NCI-H226 (cell line): Measurements from ENCODE around the gene DKK2.

ENCODE experiments used
- DNase-seq: peaks from one replicate; pipeline ENCODE4 v3.0.0-alpha.2; 2015

DKK2 gene, protein sequence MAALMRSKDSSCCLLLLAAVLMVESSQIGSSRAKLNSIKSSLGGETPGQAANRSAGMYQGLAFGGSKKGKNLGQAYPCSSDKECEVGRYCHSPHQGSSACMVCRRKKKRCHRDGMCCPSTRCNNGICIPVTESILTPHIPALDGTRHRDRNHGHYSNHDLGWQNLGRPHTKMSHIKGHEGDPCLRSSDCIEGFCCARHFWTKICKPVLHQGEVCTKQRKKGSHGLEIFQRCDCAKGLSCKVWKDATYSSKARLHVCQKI

DNA sequence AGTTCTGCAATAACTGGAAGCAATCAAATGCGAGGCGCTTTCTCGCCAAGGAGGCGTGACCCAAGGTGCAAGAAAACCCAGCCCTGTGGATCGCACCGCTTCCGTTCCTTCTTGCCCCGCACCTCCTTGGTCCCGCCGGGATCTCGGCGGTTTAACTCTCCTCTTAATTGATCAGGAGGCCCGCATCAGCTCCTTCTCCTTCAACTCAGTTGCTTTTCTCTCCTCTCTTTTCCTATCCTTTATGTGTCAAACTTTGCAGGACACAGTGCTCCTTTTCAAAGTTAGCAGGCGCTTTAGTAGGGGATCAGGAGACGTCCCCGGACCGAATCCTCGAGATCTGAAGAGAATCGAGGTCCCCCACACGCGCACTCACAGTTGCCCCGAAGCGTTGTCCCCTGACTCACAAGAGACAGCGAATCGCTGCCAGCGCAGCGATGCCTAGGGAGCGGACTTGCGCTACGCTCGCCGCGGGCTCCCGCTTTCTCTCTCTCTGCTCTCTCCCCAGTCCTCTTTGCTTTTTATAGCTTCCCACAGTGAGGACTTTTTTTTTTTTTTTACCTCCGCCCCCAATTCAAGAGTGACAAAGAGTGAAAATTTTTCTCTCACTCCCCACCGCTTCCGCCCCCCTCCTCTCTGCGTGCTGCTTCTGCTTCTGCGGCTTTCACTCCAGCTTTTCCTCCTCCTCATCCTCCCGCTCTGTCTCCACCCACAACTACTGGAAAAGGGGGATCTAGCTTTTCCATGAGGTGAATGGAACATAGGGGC lies at the start of gene DKK2:
Gene DKK2 (minus strand): TSS at position 495 of the 765 bp plus-strand sequence. CDS start 722 bp downstream, outside the sequence.
- peak; percentile 23 for DNase-seq

DNA sequence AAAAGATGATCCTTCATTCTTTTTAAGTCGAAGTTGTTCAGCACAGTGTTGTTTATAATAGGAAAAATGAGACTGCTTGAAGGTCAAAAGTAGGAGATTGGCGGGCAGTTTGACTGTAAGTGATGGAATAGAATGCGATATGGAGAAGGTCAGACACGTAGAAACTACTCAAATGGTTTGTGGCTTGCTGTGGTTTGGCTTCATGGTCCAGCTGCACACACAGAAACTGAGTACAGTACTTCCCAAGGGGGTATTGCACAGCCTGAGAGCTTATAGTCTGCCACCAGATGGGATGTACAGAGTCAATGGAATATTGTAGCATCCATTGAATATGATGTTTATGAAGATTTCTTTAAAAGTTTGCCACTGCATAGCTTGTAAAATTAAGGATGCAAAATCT lies 41.1 kb upstream of the DKK2 start:
- no peak for DNase-seq

DNA sequence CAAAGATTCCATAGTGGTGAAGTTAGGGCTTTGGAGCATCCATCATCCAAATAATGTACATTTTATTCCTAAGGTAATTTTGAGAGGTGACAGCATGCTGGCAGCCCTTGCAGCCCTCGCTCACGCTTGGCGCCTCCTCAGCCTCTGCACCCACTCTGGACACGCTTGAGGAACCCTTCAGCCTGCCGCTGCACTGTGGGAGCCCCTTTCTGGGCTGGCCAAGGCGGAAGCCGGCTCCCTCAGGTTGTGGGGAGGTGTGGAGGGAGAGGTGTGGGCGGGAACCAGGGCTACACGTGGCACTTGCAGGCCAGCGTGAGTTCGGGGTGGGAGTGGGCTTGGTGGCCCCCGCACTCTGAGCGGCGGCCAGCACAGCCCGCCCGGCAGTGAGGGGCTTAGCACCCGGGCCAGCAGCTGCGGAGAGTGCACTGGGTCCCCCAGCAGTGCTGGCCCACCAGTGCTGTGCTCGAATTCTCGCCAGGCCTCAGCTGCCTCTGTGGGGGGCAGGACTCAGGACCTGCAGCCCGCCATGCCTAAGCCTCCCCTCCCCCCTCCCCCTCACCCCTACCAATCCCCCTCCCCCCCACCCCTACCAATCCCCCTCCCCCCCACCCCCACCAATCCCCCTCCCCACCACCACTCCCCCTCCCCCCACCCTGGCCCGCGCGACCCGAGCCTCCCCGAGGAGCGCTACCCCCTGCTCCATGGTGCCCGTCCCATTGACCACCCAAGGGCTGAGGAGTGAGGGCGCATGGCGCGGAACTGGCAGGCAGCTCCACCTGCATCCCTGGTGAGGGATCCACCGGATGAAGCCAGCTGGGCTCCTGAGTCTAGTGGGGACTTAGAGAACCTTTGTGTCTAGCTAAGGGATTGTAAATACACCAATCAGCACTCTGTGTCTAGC lies 37.0 kb upstream of the DKK2 start:
- DNase-seq: no peak

DNA sequence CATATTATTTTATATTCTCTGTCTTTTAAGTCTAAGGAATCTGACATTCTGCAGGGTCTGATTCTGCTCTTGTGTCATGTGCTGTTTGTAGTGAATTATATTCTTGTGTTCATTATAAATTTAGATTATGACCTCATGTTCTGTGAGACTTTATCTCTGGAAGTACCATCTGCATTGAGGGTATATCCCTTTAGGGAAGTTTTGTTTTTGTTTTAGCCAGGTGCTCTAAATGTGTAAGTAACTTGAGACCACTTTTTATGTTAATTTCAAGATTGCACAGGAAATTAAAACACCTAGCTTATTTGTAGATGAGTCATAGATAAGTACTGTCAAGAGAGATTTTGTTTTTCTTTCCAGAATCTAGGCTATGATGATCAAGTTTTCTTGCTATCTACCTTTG lies 35.0 kb upstream of the DKK2 start:
- DNase-seq: no peak

DNA sequence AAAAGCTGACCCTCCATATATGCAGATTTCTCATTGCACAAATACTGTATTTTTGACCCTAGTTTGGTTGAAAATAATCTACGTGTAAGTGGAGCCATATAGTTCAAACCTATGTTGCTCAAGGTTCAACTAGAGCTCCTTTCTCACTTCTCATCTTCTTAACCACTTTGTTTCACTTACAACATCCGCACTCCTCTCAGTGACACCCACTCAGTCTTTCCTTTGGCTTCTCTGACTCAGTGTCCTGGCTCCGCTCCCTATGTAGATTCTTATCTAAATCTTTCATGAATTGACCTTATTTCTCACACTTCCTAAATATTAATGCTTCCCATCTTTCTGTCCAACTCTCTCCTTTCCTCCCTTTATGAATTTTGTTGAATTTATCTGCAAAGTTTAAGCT lies 32.9 kb upstream of the DKK2 start:
- DNase-seq: no peak

DNA sequence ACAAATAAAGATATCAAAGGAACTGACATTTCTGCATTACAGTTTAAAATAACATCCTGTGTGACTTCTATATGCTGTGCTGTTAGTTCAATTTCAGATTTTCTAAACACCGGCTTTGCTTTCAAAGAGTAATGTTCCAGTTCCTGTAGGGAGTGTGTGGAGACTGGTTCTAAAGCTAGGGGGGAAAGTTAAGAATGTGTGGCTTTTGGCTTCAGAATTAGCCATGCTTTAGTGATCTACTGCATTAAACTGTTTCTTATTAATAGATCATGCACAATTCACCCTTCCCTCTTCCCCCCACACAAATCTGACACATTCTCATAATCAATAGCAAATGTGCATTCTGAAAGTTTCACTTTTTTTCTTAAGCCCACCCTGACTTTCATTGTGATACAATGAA lies 32.0 kb upstream of the DKK2 start:
- no peak for DNase-seq

DNA sequence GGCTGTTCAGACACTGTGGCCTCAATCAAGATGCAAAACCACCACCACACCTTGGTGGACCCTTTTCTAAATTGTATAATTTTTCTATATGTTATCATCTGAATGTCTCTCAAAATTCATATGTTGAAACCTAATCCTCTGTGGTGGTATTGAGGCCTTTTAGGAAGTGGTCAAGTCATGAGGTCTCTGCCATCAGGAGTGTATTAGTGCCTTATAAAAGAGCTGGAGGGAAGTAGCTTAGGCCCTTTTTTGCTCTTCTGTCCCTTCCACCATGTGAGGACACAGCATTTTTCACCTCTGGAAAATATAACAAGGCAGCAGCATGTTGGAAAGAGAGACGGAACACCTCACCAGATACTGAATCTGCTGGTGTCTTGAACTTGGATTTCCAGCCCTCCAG lies 30.5 kb upstream of the DKK2 start:
- no peak for DNase-seq

DNA sequence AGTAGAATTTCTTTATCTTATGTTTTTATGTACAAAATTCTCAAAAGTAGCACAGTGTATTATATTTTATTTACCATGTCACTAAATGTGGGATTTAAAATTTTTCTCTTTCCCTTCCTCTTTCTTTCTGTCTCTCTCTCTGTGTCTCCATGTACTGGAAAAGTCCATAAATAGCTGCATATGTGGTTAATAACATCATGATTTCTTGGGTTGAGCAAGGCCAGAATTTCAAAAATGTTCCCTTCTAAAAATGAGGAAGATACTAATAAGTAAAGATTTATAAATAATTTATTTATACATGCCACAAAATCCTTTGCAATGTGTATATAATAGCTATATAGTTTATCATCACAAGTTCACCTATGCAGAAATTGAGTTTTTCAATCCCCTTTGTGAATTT lies 29.1 kb upstream of the DKK2 start:
- no peak for DNase-seq

DNA sequence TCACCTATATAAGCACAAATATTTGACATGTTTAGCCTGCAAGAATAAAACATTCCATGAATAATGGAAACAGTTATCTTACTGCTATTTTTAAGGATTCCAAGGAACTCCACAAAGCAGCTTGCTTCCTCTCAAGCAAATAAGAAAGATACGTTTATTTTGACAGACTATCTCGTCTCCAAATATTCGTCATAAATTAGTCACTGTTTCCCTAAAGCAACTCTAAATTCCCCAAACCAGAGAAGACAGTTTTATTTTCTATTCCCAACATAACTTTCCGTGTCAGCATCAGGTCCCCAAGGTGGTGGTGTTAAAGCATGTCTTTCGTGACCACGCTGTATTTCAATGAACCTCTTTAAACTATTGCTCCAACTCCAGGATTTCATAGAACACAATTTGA lies 24.3 kb upstream of the DKK2 start:
- no peak for DNase-seq

DNA sequence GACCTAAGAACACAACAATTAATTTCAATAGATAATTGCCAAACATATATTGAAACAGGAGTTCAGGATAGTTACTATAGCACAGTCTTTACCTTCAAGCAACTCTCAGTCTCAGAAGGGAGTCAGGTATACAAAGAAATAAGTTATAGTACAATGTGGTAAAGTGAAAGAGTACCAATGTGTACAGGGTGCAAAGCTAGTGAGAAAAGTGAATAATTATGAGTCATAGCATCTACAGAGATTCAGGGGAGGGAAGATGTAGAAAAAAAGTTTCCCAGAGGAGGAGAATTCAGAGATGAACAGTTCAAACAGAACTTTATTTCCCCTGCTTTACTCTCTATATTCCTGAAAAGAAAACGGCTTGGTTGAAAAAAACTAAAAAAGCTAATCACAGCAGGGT lies 22.7 kb upstream of the DKK2 start:
- peak; percentile 45 for DNase-seq

DNA sequence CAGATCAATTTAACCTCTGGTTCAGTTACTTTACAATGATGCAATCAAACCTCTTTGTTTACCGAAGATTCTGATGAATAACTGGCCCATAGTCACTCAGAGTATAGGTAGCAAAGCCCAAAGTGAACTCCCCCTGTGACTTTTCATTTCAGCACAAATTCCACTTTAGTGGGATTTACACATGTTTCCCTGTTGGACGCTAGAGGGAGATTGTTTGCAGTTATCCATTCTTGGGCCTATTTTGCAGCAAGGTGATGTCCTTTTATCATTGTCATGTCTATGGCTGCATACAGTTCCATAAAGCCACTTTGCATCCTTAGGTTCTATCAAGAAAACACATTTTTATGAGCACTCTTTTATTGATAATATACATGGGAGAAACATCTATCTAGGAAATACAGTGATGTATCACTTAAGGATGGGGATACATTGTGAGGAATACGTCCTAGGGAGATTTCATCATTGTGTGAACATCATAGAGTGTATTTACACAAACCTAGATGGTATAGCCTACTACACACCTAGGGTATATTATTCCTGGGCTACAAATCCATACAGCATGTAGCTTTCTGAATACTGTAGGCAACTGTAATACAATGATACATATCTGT lies 14.5 kb upstream of the DKK2 start:
- DNase-seq: no peak

DNA sequence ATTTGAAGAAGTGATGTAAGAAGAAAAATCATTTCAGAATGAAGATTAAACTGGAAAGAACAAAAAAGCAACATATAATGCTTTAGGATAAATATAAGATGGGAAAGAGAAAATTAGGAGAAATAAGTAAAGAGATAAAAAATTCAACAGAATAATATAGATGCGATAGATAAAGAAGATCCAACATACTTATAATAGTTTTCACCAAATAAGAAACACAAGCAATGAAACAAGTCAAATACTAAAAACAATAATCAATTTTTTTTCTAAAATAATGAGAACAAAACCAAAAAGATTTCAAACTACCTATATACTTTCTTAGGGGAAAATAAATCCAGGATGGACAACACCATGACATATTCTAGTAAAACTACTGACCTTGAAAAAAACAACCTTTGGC lies 10.1 kb upstream of the DKK2 start:
- DNase-seq: no peak

DNA sequence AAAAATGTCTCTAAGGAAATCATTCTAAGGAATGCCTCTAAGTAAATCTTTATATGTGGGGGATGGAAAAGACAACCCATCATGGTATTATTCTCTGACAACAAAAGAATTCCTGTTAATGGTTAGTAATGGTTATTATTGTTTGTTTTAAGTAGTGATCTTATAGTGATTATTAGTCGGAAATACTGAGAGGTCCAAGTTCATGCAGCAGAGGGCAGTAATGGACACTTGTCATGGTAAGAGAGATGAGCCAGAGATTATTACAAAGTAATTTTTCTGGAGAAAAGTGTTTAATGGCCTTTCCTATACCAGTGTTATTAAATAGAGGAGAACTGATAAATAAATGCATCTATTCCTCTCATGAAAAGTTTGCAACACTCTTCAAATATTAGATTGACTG lies 8.1 kb upstream of the DKK2 start:
- DNase-seq: no peak

DNA sequence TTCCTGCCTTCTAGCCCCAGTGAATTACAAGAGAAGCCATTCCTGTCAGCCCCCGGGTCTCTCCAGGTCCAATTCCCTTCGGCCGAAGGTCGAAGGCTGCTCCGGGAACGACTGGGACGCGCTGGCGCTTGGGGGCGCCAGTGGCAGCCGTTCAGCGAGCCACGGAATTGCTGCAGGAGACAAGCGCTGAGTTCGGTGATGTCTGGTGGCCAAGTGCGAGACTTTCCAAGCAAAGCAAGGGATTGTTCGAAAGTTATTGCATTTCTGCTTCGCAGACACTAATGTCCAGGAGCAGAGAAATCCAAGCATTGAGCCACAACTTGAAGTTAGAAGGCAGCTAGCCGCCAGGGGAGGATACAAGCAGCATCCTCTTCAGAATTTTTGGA lies 1.1 kb upstream of the DKK2 start:
- peak; percentile 37 for DNase-seq

DNA sequence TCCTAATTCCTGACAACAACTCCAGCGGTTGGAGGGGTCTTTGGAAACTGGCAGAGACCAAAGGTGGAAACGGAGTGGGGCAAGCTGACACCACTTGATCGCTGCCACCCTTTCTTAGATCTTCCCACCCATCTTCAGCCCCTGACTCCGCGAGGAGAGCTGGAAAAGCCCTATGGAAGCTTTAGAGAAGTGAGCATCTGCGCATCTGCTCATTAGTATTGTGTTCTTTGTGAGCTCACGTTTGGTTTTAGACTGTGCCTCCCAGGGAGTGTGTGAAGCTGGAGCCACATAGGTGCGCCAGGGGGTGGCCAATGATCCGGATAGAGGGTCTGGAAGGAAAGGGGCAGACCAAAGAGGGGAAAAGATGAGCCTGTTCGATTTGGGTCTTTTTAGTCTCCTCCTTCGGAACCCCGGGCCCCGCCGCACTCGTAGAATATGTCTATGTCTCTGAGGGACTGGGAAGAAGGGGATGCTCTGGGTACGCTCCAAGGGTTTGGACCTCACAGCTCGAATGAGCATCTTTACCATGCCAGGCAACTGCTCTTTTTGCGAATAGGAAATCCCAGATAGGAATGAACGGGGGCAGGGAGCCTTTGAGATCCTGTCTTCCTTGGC lies 578 bp upstream of the DKK2 start:
- DNase-seq: no peak

DNA sequence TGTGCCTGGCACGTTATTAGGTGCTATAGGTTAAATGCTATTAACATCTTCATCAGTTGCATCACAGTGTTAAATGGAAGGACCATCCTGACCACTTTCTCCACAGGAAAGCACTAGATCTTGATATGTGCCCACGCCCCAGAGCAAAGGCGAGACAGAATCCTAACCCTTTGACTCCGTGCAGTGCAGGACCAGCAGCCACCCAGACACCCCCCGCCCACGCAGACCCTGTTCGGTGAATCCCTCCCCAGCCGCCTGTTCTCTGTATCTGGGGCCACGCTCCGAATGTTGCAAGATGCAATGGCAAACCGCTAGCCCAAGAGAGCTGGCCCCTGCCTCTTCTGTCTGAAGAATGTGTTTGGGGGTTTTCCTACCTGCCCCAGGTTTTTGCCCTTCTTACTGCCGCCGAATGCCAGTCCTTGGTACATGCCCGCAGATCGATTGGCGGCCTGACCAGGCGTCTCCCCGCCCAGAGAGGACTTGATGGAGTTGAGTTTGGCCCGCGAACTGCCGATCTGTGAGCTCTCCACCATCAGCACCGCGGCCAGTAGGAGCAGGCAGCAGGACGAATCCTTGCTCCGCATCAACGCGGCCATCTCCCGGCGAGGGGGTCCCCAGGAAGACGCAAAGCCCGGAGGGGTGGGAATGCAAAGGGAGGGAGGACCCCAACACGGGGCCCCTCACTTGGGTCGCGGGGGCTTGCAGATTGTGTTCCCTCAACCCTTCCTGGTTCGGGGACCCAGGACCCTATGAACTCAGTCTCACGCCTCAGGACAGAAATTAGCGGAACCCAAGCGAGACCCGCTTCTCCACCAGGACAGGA lies 906 bp downstream of the DKK2 start:
- no peak for DNase-seq

DNA sequence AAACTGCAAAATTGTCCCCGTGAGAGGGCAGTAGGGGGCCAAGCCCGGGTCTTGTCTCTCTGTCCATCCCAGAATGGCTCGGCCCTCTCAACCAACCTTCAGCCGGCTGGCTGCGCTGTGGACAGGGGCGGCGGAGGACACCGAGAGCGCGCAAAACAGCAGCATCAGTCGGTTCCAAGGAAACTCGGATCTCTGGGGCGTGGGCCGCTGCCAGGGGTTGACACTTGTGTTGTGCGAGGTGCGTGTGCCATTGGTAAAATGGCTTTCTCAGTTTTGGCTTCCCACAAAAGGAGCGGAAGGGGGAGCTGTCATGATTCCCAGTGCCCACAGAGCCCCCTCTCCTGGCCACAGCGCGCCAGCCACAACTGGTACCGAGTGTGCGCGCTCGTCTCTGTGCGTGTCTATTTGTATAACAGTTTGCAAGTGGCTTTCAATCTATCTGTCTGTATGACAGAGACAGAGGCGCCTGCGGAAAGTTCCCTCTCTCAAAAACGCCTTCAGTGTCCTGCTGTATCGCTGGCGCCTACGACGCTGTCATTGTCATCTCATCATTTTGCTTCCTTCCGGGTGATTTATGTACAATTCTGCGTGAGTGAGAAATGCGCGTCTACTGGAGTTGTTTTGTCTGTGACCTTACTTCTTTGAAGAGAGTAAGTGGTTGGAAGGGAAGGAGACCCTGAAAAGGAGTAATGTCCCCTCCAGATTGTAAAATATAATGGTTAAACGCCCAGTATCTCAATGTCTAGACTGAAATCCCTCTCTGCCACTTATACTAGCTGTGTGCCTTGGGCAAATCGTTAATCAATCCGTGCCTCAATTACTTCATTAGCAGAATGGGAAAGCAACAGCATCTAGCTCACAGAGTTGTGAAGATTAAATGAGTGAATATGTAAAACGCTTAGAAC lies 1.8 kb downstream of the DKK2 start:
- no peak for DNase-seq

DNA sequence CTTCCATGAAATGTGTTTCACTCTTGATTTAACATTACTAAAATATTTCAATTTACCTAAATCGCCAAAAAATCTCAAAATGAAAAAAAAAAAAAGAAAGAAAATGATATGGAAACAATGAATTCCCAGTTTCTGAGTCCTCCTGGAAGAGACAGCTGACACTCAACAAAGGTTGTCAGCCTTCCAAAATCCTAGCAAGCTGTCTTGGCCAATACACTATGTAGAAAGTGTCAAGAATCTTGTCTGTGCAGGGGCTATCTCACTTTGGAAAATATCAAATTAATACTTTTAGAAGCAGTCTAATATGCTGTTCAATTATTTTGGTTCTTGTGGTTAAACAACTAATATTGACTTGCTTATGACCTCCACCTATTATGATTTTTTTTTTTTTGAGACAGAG lies 8.7 kb downstream of the DKK2 start:
- no peak for DNase-seq

DNA sequence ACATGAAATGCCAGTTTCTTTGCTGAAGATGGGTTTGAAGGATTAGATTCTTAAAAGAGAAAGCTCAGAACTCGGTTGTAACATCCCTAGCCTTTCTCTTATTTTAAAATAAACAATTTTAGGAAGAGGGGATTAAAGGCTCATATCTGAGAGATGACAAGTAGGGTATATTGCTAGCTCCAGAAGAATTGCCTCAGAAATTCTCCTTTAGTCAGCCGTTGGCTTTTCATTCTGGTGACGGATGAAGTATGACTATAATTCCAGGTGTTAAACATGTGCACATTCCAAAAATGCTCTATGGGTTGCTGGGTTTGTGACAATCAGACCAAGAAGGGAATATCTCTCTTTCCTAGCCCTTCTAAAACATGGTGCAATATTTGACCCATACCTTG lies 17.8 kb downstream of the DKK2 start:
- DNase-seq: no peak

DNA sequence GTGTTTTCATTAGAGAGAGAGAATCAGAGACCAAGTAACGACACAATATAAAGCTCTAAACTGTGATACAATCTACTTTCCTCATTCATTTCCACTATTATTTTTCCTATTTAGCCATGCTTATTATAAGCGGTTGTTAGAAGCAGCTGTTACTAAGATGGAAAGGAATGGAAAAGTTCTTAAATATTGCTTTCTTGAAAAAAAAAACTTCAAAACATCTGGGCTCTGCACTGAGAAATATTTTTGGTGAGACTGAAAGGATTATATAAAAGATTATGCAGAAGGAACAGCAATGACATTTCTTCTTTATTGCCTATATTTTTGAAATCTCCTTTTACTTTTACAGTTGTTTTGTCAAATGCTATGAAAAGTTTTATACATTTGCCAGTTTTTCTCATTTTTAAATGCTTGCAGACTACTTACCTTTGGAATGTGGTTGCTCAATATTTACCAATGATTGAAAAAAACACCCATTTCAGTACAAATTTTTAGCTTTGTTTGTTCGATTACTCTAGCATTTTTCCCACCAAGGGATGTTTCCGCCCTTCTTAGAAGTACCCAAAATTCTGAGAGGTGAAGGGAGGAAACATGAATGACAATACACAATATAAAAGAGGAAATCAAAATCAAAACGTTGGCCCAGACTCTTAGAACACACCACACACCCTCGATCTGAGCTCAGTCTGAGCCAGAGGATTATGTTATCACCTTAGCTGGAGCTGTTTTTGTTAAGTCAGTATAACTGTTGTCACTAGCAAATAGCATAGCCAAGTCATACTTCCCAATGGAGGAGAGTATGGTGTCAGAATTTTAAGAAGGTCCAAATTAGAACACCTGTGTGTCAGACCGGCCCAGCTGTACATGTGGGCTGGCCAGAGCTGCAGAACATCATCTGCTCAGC lies 18.4 kb downstream of the DKK2 start:
- DNase-seq: no peak
